K562 treated with DMSO at 1 percent for 4 hours (cell line): ENCODE measurements around the gene HSF5. TPM values are rescaled to one million over a fixed set of nuclear protein-coding genes. Genes with fewer than 3 reads are reported as not detected.

Source experiments
- total RNA-seq: library from RNA; unstranded; fragments of 300-600 nt; gene quantifications from 2 replicates; pipeline ENCODE4 v1.2.3, GENCODE V29; 2022; ENCODE audit not compliant: insufficient read depth

The HSF5 gene
- total RNA-seq = not detected in 2 replicates

DNA sequence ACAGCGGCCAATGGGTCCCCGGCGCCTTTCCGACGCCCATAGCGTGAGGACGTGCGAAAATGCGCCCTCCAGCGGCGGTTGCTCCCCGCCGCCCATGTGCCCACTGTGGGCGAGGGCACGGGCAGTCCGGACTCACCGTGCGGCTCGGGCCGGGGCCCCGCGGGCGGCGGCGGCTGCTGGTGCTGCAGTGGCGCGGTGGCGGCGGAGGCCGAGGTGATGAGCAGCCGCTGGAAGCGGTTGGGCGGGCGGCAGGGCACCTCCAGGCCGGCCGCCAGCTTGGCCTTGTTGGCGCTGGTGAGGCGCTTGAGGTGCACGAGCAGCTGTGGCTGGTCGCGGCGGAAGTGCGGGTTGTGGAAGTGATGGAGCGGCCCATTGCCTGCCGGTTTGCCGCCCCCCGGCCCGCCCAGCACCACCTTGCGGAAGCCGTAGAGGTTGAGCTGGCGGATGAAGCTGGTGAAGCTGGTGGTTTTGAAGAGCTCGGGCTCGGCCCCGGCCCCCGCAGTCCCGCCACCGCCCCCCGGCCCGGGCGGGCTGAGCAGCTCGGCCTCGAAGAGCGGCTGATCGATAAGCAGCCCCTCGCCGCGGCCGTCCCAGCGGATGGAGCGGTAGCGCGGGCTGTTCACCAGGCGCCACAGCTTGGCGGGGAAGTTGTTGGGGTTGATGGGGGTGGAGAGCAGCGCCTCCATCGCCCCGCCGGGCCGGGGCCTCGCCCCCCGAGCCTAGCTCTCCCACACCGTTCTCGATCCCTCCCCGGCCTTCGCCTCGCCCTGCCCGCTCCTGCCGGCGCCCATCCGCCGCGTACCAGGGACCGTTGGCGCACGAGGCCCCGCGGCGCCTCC, at the start of gene HSF5:
HSF5 (minus strand) TSS at position 820 of the 839 bp plus-strand sequence; CDS start at position 686, 134 bp downstream.

GRCh38 chr17:58513965-58514769, 26.0 kb upstream of the HSF5 start, which contains the start of gene MTMR4:
TSS of gene MTMR4 (minus strand) at chr17:58514638. CDS start at chr17:58514407, 231 bp downstream.

GRCh38 chr17:58417300-58418092, 70.7 kb downstream of the HSF5 start, which contains the start of gene RNF43:
TSS of gene RNF43 (minus strand) at chr17:58417534. CDS start at chr17:58415577, 1,957 bp downstream.

Other genes with a start within 250 kb of the HSF5 start
- gene LPO, start 249.8 kb downstream of the HSF5 start, total RNA-seq = 0.77 and 1.5 TPM in 2 replicates
- gene MPO, start 207.5 kb downstream of the HSF5 start, total RNA-seq = not detected in 2 replicates
- gene TSPOAP1, start 159.6 kb downstream of the HSF5 start, total RNA-seq = 5.5 and 7.0 TPM in 2 replicates
- 76.1 and 89.8 TPM in 2 replicates for gene SUPT4H1, start 136.2 kb downstream of the HSF5 start, total RNA-seq
- 3.0 and 4.6 TPM in 2 replicates for gene RNF43, start 70.9 kb downstream of the HSF5 start, total RNA-seq
- gene MTMR4, start 26.2 kb upstream of the HSF5 start, total RNA-seq = 9.9 and 20.0 TPM in 2 replicates
- 0.40 and 0.64 TPM in 2 replicates for gene TEX14, start 203.6 kb upstream of the HSF5 start, total RNA-seq
- 55.0 and 78.2 TPM in 2 replicates for gene RAD51C, start 204.2 kb upstream of the HSF5 start, total RNA-seq